ENCODE results near the gene PARS2. TPM values are rescaled to one million over a fixed set of nuclear protein-coding genes. Genes with fewer than 3 reads are reported as not detected.

PARS2 gene
- total and polyA plus RNA-seq, 12 donors = 1.2 to 16.1 (median 7.5) TPM

DNA sequence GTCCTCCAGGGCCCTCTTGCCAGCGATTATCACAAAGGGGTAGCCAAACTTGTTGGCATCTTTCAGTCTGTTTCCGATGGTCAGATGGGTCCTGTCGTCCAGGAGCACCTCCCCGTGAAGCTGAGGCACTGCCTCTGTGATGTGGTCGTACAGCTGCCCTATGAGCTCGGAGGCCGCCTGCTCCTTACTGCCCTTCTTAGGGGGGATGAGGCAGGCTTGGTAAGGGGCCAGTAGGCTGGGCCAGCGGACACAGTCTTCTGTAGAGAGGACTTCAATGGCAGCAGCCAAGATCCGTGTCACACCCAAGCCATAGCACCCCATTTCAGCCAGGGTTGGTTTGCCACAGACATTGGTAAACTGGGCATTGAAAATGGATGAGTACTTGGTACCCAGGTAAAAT is 6.5 kb downstream of the PARS2 start:
- Histone ChIP-seq H3K27ac (no peak overlapping the region), H3K36me3 (replicated peaks in 1 of 2) (peaks cover 0 to 20% of the 10 kb centered on the region in 2 donors), H3K27me3 (no peaks in the 10 kb centered on the region), H3K4me3 (no peak overlapping the region), H3K9me3 (replicated peaks in 1 of 3) (no peaks in the 10 kb centered on the region), H3K4me1 (replicated peaks in 1 of 2) (peaks cover 0 to under 1% of the 10 kb centered on the region in 2 donors)
- DNase-seq = no peak
- 93 to 97% (median 95%) methylated on average over 4 to 9 of the region's 9 CpGs for WGBS, 4 donors
- TF ChIP-seq CTCF (IDR thresholded peaks at IDR 0.05) = no peak
- TF ChIP-seq POLR2A (IDR thresholded peaks at IDR 0.05) = no peak
- intact Hi-C loops (cut with DNase I) = no loop called here

GRCh38 chr1:54754486-54755285 is 9.6 kb downstream of the PARS2 start:
- H3K27ac ChIP-seq = no peak overlapping the region
- no peak for DNase-seq
- H3K9me3 ChIP-seq (replicated peaks in 1 of 3) = no peaks in the 10 kb centered on the region
- TF ChIP-seq POLR2A (IDR thresholded peaks at IDR 0.05) = no peak
- no peak for TF ChIP-seq CTCF (IDR thresholded peaks at IDR 0.05)
- intact Hi-C loops (cut with DNase I) = no loop called here
- H3K27me3 ChIP-seq = no peaks in the 10 kb centered on the region
- no peak overlapping the region for H3K4me3 ChIP-seq
- H3K36me3 ChIP-seq (replicated peaks in 1 of 2) = peaks cover 0 to 20% of the 10 kb centered on the region in 2 donors
- WGBS, 4 donors = 78 to 90% (median 88%) methylated on average over 4 to 25 of the region's 25 CpGs
- H3K4me1 ChIP-seq (replicated peaks in 1 of 2) = no peaks in the 10 kb centered on the region

DNA sequence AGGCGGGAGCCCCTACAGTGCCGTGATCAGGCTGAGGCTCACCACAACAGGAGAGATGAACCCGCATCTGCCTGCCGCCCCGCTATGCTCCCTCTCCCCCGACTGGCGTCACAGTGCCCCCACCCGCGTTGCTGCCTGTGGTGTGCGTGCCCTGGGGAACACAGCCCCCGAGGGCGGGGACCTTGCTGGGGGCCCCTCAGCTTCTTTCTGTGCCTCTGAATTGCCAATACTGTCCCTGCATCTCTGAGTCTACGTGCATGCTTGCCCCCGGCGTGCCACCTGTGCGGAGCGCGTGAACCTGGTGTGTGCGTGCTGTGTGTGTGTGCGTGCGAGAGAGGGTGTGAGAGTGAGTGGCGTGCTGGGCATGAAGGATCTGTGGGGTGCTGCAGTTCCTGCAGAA is 10.3 kb downstream of the PARS2 start:
- H3K27ac ChIP-seq = no peak overlapping the region
- H3K4me1 ChIP-seq (replicated peaks in 1 of 2) = no peaks in the 10 kb centered on the region
- no peak for DNase-seq
- 63 to 97% (median 89%) methylated on average over 8 to 22 of the region's 22 CpGs for WGBS, 4 donors
- peaks cover 0 to 20% of the 10 kb centered on the region in 2 donors for H3K36me3 ChIP-seq (replicated peaks in 1 of 2)
- intact Hi-C loops (cut with DNase I) = no loop called here
- TF ChIP-seq POLR2A (IDR thresholded peaks at IDR 0.05) = no peak
- no peak for TF ChIP-seq CTCF (IDR thresholded peaks at IDR 0.05)
- no peaks in the 10 kb centered on the region for H3K9me3 ChIP-seq (replicated peaks in 1 of 3)
- no peaks in the 10 kb centered on the region for H3K27me3 ChIP-seq
- H3K4me3 ChIP-seq = no peak overlapping the region

GRCh38 chr1:54751426-54751825 is 12.9 kb downstream of the PARS2 start:
- H3K9me3 ChIP-seq (replicated peaks in 1 of 3) = no peaks in the 10 kb centered on the region
- no peak overlapping the region for H3K27ac ChIP-seq
- intact Hi-C loops (cut with DNase I) = no loop called here
- H3K36me3 ChIP-seq (replicated peaks in 1 of 2) = no peaks in the 10 kb centered on the region
- no peaks in the 10 kb centered on the region for H3K4me1 ChIP-seq (replicated peaks in 1 of 2)
- H3K4me3 ChIP-seq = no peak overlapping the region
- H3K27me3 ChIP-seq = no peaks in the 10 kb centered on the region
- no peak for TF ChIP-seq POLR2A (IDR thresholded peaks at IDR 0.05)
- TF ChIP-seq CTCF (IDR thresholded peaks at IDR 0.05) = no peak
- WGBS, 4 donors = 78 to 80% (median 79%) methylated on average over 4 of the region's 4 CpGs
- DNase-seq = no peak
